B cell (primary cell): ENCODE data around the gene GNAI3.

ENCODE experiments used
- EZH2 ChIP-seq: IDR thresholded peaks from 2 replicates; pipeline ENCODE4 v1.6.1; 2012; ENCODE audit warnings: borderline replicate concordance, low read depth, mild to moderate bottlenecking, moderate library complexity, low read length; ENCODE audit not compliant: insufficient read depth, poor library complexity, severe bottlenecking
- TF ChIP-seq, protein P1 (sequence below): fragments of 200-600 bp; IDR thresholded peaks from one replicate; pipeline ENCODE4 v1.8.0; 2022; ENCODE audit warnings: antibody characterized with exemption, mild to moderate bottlenecking

DNA sequence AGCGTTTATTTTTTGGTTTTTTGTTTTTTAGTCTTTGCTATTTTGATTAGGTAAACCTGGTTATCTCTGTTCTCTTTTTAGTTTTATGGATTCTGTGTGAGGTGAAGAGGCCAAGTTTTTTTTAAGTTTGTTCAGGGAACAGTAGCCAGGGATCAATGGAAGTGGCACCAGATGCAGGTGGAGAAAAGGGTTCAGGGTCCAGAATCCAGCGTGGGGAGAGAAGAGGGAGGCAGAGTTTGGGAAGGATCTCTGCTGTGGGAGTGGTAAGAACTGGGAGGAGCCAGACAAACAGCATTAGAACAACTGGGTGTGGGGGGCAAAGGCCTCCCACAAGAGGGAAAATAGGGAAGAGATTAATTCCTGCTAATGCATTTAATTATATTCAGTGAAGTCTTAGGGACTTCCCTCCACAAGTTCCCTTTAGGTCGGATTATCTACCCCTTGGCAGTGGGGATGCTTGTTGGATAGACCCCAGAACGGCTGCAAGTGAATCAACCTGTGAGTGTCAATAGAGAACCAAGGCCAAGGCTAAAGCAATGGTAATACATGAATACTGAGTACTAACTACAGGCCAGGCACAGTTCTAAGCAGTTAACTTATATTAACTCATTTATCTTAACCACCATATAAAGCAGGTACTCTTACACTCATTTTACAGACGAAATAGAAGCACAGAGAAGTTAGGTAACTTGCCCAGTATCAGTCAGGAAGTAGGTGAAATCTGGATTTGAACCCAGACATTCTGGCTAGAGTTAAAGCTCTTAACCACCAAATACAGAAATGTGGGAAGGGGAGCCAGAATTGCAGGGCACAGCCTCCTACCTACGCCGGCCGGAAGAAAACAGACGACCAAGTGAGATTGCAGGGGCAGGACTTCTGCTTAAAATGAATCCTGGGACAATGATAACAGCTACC, 70.5 kb downstream of the GNAI3 start:
- TF ChIP-seq, protein P1, sequence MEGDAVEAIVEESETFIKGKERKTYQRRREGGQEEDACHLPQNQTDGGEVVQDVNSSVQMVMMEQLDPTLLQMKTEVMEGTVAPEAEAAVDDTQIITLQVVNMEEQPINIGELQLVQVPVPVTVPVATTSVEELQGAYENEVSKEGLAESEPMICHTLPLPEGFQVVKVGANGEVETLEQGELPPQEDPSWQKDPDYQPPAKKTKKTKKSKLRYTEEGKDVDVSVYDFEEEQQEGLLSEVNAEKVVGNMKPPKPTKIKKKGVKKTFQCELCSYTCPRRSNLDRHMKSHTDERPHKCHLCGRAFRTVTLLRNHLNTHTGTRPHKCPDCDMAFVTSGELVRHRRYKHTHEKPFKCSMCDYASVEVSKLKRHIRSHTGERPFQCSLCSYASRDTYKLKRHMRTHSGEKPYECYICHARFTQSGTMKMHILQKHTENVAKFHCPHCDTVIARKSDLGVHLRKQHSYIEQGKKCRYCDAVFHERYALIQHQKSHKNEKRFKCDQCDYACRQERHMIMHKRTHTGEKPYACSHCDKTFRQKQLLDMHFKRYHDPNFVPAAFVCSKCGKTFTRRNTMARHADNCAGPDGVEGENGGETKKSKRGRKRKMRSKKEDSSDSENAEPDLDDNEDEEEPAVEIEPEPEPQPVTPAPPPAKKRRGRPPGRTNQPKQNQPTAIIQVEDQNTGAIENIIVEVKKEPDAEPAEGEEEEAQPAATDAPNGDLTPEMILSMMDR, result no peak
- TF ChIP-seq EZH2, result no peak
